Measurements from ENCODE around the gene SLC2A9.
"Not testable (repeated sequence)": the region's sequence is repeated elsewhere in the genome, so short reads cannot be mapped to it uniquely, and the experiment has no call there.

Gene SLC2A9

GRCh38 chr4:9816285-9816684 lies 205.0 kb downstream of the SLC2A9 start:
- DNase-seq, result no peak

- no peak for DNase-seq
Observed at GRCh38 chr4:9812501-9813340, 208.6 kb downstream of the SLC2A9 start.

GRCh38 chr4:9811806-9812205 lies 209.5 kb downstream of the SLC2A9 start:
- no peak for DNase-seq

- no peak for DNase-seq
Observed at GRCh38 chr4:9808077-9808476, 213.2 kb downstream of the SLC2A9 start.

- no peak for DNase-seq
Observed at GRCh38 chr4:9804918-9805317, 216.4 kb downstream of the SLC2A9 start.

- DNase-seq, result peak; percentile 1
Observed at GRCh38 chr4:9800848-9801247, 220.4 kb downstream of the SLC2A9 start.

GRCh38 chr4:9796641-9797040 lies 224.7 kb downstream of the SLC2A9 start:
- DNase-seq, result not testable (repeated sequence)

- DNase-seq, result no peak
Observed at GRCh38 chr4:9792381-9792780, 228.9 kb downstream of the SLC2A9 start.

GRCh38 chr4:9785891-9786290 lies 235.4 kb downstream of the SLC2A9 start:
- DNase-seq, result not testable (repeated sequence)

GRCh38 chr4:9782136-9782436 lies 239.2 kb downstream of the SLC2A9 start:
- no peak for DNase-seq

- no peak for DNase-seq
Observed at GRCh38 chr4:9781343-9782135, 239.8 kb downstream of the SLC2A9 start, which contains the start of gene DRD5. Gene DRD5, plus strand, starts transcription at chr4:9781634. Its CDS starts 396 bp downstream, at chr4:9782030.
